ENCODE measurements around the gene DNM2. TPM values are rescaled to one million over a fixed set of nuclear protein-coding genes. Genes with fewer than 3 reads are reported as not detected.
"Not testable (repeated sequence)": the region's sequence is repeated elsewhere in the genome, so short reads cannot be mapped to it uniquely, and the experiment has no call there.

The DNM2 gene
- total RNA-seq, 8 experiments from 2014 or later, result 23.2 to 128 (median 45.4) TPM

DNA sequence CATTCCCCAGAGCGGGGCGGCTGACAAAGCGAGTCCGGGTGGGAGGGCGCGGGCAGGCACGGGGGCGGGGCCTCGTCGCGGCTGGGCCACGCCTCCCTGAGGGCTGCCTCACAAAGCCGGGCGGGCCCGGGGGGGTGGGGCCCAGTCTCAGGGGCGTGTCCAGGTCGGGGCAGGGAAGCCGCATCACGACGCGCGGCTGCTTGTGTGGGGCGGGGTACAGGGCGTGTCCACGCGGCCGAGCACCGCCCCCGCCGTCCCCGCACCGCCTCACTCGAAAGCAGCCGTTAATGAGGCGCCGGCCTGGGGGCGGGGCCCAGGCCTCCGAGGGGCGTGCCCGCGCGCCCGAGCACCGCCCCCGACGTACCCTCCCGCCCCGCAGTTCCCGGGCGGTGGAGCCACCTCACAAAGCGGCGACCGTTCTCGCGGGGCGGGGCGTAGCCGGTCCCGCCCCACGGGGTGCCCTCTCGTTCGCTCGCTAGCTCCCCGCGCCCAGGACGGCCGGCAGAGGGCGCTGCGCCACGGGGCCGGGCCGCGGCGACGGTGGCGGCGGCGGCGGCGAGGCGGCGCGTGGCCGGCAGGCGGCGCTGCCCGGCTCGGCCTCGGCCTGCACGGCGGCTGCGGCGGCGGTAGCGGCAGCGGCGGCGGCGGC is 153.2 kb downstream of the DNM2 start, which contains the start of gene CARM1:
Gene CARM1 (plus strand): TSS at position 599 of the 649 bp plus-strand sequence. CDS start 150 bp downstream, outside the sequence.
- Histone ChIP-seq H3K4me1 (replicated peaks in 1 of 2) (peaks cover 7 to 15% of the 10 kb centered on the region in 2 donors), H3K4me3 (peak within 1 kb of the TSS; percentile 55 to 89 (median 74)), H3K27ac (peak within 1 kb of the TSS; percentile 82 to 91)
- in situ Hi-C loops (cut with MboI; ENCODE audit: low pct_unique_long_range_greater_than_20kb in 2 of 9, low sequenced_read_pairs in 9 of 9, unreplicated experiment in 9 of 9), result loop anchor here in 1 of 9 experiments (25.0 kb wide), 1 partner anchor 284 kb away; the partner anchor contains the start of gene AP1M2
- peak; percentile 84 to 90 (median 86) for ATAC-seq (replicated peaks in 6 of 8)
- WGBS, 10 experiments, result no CpG with 5 or more reads among the region's 99 CpGs

DNA sequence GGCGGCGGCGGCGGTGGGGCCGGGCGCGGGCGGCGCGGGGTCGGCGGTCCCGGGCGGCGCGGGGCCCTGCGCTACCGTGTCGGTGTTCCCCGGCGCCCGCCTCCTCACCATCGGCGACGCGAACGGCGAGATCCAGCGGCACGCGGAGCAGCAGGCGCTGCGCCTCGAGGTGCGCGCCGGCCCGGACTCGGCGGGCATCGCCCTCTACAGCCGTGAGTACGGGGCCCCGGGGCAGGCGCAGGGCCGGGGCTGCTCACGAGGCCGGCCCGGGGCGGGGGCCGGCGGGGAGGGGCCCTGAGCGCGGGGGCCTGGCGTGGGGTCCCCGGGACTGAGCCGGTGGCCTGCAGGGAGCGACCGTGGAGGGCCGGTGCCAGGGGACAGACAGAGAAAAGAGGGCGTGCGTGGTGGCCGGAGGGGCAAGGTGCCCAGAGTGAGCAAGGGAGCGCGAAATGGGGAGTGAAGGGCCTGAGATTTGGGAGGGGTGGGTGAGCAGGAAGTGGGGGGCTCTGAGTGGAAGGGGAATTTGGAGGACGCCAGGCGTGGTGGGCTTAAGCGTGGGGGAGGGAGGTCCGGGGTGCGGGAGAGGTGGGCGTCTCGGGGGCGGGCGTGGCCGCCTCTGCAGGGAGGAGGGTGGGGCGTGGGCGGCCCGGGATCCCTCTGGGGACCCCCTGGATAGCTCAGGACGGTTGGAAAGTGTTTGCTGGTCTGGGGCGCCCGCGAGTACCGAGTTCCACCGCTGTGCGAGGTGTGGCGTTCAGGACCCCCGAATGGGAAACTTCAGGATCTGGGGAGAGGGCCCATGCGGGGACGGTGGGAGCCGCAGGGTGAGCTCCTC is 154.0 kb downstream of the DNM2 start:
- in situ Hi-C loops (cut with MboI; ENCODE audit: low pct_unique_long_range_greater_than_20kb in 2 of 9, low sequenced_read_pairs in 9 of 9, unreplicated experiment in 9 of 9), result loop anchor here in 1 of 9 experiments (25.0 kb wide), 1 partner anchor 285 kb away; the partner anchor contains the start of gene AP1M2
- no CpG with 5 or more reads among the region's 90 CpGs for WGBS, 10 experiments
- Histone ChIP-seq H3K4me1 (replicated peaks in 1 of 2) (peaks cover 14 to 23% of the 10 kb centered on the region in 2 donors), H3K27ac (peak overlapping the region; percentile 82 to 91), H3K4me3 (peak overlapping the region; percentile 55 to 89 (median 74))
- ATAC-seq (replicated peaks in 6 of 8), result peak; percentile 0 to 28 (median 14)

DNA sequence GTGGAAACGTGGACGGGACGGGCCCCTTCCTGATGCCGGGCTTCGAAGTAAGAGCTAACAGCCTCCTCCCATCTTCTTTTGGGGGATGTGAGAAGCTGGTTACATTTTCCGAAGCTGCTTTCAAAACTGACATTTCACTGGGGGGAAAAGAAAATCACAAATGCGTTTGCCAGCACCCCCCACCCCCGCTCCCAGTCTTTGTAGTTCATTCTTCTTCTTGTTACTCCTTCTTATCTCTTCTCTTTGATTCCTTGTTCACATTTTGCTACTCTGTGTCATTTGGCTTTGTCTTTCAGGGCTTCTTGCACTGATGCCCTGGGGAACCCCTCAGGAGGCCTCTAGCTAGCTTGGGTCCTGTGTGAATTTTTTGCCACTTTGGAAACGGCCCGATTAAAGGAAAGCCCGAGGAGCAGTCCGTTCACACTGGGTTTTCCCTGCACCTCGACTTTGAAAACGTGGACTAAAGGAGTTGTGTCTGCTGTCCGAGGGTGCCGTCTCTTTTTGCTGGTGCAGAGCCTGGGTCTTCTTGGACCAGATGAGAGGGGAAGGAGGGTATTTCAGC is 154.7 kb downstream of the DNM2 start:
- peak overlapping the region; percentile 82 to 91 for H3K27ac ChIP-seq
- peaks cover 14 to 24% of the 10 kb centered on the region in 2 donors for H3K4me1 ChIP-seq (replicated peaks in 1 of 2)
- in situ Hi-C loops (cut with MboI; ENCODE audit: low pct_unique_long_range_greater_than_20kb in 2 of 9, low sequenced_read_pairs in 9 of 9, unreplicated experiment in 9 of 9), result loop anchor here in 1 of 9 experiments (25.0 kb wide), 1 partner anchor 285 kb away; the partner anchor contains the start of gene AP1M2
- no peak for ATAC-seq (replicated peaks in 6 of 8)
- H3K4me3 ChIP-seq, result peak overlapping the region; percentile 55 to 89 (median 74)
- WGBS, 10 experiments, result 0 to 60% (median 3%) methylated on average over 1 to 10 of the region's 16 CpGs; no CpG with 5 or more reads in 2 of the 10 experiments

DNA sequence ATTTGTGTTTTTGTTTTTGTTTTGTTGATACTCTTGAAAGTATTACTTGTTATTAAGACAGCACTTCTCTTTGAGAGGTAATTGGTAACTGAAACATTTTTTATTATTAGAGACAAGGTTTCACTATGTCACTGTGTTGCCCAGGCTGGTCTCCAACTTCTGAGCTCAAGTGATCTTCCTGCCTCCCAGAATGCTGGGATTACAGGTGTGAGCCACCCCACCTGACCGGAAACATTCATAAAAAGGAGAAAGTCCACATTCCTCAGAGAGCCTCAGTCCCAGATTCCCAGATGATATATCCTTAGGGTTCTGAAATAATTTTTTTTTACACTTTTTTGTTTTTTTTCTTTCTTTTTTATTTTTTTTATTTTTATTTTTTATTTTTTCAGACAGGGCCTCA is 156.1 kb downstream of the DNM2 start:
- Histone ChIP-seq H3K4me1 (replicated peaks in 1 of 2) (peaks cover 16 to 26% of the 10 kb centered on the region in 2 donors), H3K27ac (no peak overlapping the region), H3K4me3 (no peak overlapping the region)
- 76 to 100% (median 94%) methylated on average over 1 of the region's 1 CpG; no CpG with 5 or more reads in 2 of the 10 experiments for WGBS, 10 experiments
- in situ Hi-C loops (cut with MboI; ENCODE audit: low pct_unique_long_range_greater_than_20kb in 2 of 9, low sequenced_read_pairs in 9 of 9, unreplicated experiment in 9 of 9), result loop anchor here in 1 of 9 experiments (25.0 kb wide), 1 partner anchor 287 kb away; the partner anchor contains the start of gene AP1M2
- ATAC-seq (replicated peaks in 6 of 8), result no peak

DNA sequence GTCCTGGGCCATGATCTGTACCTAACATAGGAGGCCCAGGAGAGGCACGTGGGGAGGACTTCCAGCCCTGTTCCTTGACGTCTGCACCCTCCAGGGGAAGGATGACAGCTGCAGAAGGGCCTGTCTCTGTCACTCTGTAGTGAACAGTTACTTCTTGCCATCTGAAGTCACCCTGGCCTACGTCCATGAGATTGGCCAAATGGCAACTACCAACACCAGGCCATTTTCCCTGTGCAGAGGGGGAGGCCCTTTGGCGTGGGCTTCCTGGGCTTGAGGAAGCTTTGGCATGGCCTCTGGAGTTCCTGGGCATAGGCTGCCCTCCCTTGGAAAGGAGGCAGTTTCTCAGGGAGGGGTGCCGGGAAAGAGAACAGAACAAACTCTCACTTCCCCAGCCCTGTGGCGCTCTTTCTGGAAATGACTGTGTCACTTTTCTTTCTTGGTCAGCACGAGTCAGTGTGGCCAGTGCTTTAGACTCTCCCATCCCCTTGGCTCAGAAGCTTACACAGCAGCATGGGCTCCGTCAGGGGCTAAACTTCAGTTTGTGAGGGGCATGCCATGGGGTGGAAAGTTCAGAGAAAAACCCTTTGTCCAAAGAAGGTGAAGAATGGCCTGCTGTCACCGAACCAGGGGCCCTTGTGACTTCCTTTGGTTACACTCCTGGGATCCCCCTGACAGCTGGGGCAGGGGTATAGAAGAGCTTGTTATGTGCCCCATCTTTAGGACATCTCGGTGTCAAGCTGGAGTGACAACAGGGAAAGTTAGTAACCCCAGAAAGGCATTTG is 158.8 kb downstream of the DNM2 start:
- 14 to 100% (median 64%) methylated on average over 1 to 7 of the region's 10 CpGs; no CpG with 5 or more reads in 4 of the 10 experiments for WGBS, 10 experiments
- no peak overlapping the region for H3K4me3 ChIP-seq
- in situ Hi-C loops (cut with MboI; ENCODE audit: low pct_unique_long_range_greater_than_20kb in 2 of 9, low sequenced_read_pairs in 9 of 9, unreplicated experiment in 9 of 9), result no loop called here
- peak in 1 of 8 experiments; percentile 35 for ATAC-seq (replicated peaks in 6 of 8)
- H3K4me1 ChIP-seq (replicated peaks in 1 of 2), result peaks cover 35 to 46% of the 10 kb centered on the region in 2 donors
- peak overlapping the region in 1 of 2 donors; percentile 6 for H3K27ac ChIP-seq

DNA sequence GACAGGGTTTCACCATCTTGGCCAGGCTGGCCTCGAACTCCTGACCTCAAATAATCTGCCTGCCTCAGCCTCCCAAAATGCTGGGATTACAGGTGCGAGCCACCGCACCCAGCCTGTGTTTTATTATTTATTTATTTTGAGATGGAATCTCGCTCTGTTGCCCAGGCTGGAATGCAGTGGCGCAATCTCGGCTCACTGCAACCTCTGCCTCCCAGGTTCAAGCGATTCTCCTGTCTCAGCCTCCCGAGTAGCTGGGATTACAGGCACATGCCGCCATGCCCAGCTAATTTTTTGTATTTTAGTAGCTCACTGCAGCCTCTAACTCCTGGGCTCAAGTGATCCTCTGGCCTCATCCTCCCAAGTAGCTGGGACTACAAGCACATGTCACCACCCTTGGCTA is 159.7 kb downstream of the DNM2 start:
- peaks cover 42 to 56% of the 10 kb centered on the region in 2 donors for H3K4me1 ChIP-seq (replicated peaks in 1 of 2)
- ATAC-seq (replicated peaks in 6 of 8); H3K4me3 ChIP-seq; H3K27ac ChIP-seq; in situ Hi-C loops (cut with MboI; ENCODE audit: low pct_unique_long_range_greater_than_20kb in 2 of 9, low sequenced_read_pairs in 9 of 9, unreplicated experiment in 9 of 9): not testable (repeated sequence)
- 100% methylated on average over 1 to 2 of the region's 9 CpGs; no CpG with 5 or more reads in 7 of the 10 experiments for WGBS, 10 experiments

DNA sequence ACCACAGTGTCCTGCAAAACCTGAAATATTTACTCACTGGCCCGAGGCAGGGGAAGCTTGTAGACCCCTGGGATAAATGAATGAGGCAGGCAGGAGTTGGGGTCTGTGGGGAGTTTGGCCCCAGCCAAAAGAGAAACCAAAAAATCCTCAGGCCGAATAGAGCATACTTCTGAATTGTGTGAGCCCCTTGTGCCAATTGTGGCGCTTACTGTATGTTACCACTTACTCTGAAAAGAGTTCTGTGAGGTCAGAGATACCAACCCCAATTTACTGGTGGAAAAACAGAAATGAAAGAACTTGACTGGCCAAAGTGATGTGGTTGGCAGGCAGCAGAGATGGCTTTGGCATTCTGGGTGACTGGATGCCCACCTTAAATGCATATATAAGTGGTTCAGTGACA is 160.4 kb downstream of the DNM2 start:
- in situ Hi-C loops (cut with MboI; ENCODE audit: low pct_unique_long_range_greater_than_20kb in 2 of 9, low sequenced_read_pairs in 9 of 9, unreplicated experiment in 9 of 9), result no loop called here
- no peak overlapping the region for H3K4me3 ChIP-seq
- no peak overlapping the region for H3K27ac ChIP-seq
- WGBS, 10 experiments, result 73 to 100% (median 90%) methylated on average over 1 to 3 of the region's 3 CpGs; no CpG with 5 or more reads in 6 of the 10 experiments
- peaks cover 40 to 58% of the 10 kb centered on the region in 2 donors for H3K4me1 ChIP-seq (replicated peaks in 1 of 2)
- ATAC-seq (replicated peaks in 6 of 8), result no peak

Other genes starting within 250 kb of the DNM2 start
- gene KEAP1, start 214.7 kb upstream of the DNM2 start, total RNA-seq, result 10 to 100 TPM; 27.1 to 84.0 (median 49.6) TPM
- under 1 TPM in 4 of 8 experiments, not detected in 4; 0.08 to 0.81 (median 0.16) TPM for gene S1PR5, start 200.6 kb upstream of the DNM2 start, total RNA-seq
- 10 to 100 TPM; 14.6 to 54.2 (median 29.5) TPM for gene ATG4D, start 174.2 kb upstream of the DNM2 start, total RNA-seq
- 10 to 100 TPM in 4 of 8 experiments, 1 to 10 TPM in 4; 6.8 to 44.1 (median 12.1) TPM for gene KRI1, start 152.1 kb upstream of the DNM2 start, total RNA-seq
- gene CDKN2D, start 149.1 kb upstream of the DNM2 start, total RNA-seq, result 10 to 100 TPM in 5 of 8 experiments, 1 to 10 TPM in 3; 1.9 to 68.6 (median 39.8) TPM
- gene AP1M2, start 130.8 kb upstream of the DNM2 start, total RNA-seq, result under 1 TPM in 3 of 8 experiments, not detected in 5; 0.52 to 0.81 (median 0.67) TPM
- 100 to 1,000 TPM in 4 of 8 experiments, 10 to 100 TPM in 4; 18.6 to 157 (median 83.2) TPM for gene SLC44A2, start 92.5 kb upstream of the DNM2 start, total RNA-seq
- gene ILF3, start 63.7 kb upstream of the DNM2 start, total RNA-seq, result 100 to 1,000 TPM in 5 of 8 experiments, 10 to 100 TPM in 3; 44.8 to 286 (median 137) TPM
- 10 to 100 TPM; 29.1 to 71.9 (median 42.6) TPM for gene QTRT1, start 16.6 kb upstream of the DNM2 start, total RNA-seq
- gene TMED1, start 118.1 kb downstream of the DNM2 start, total RNA-seq, result 10 to 100 TPM; 12.4 to 46.7 (median 21.4) TPM
- 1 to 10 TPM in 3 of 8 experiments, under 1 TPM in 4, not detected in 1; 0.25 to 2.3 (median 0.50) TPM for gene C19orf38, start 130.3 kb downstream of the DNM2 start, total RNA-seq
- 10 to 100 TPM; 23.8 to 62.4 (median 34.4) TPM for gene CARM1, start 153.5 kb downstream of the DNM2 start, total RNA-seq
- 100 to 1,000 TPM in 2 of 8 experiments, 10 to 100 TPM in 6; 35.9 to 107 (median 58.1) TPM for gene YIPF2, start 210.6 kb downstream of the DNM2 start, total RNA-seq
- 10 to 100 TPM; 16.9 to 25.5 (median 21.4) TPM for gene TIMM29, start 210.7 kb downstream of the DNM2 start, total RNA-seq
- gene SMARCA4, start 243.0 kb downstream of the DNM2 start, total RNA-seq, result 100 to 1,000 TPM in 7 of 8 experiments, 10 to 100 TPM in 1; 62.0 to 280 (median 164) TPM

Data from motor neuron (in vitro differentiated cells).